GM12891 (cell line): ENCODE measurements around the gene U2AF2.

Experiments used
- POLR2A ChIP-seq: IDR thresholded peaks from 2 replicates; pipeline ENCODE4 v1.6.1; 2011; ENCODE audit warnings: low read depth, low read length, control low read depth
- POLR2AphosphoS5 ChIP-seq: IDR thresholded peaks from 2 replicates; pipeline ENCODE4 v1.6.1; 2011; ENCODE audit warnings: low read depth, low read length, control low read depth
- POU2F2 ChIP-seq: IDR thresholded peaks from 2 replicates; pipeline ENCODE4 v1.6.1; 2011; ENCODE audit warnings: low read depth, mild to moderate bottlenecking, control low read depth, low read length, moderate library complexity
- SPI1 ChIP-seq: IDR thresholded peaks from 2 replicates; pipeline ENCODE4 v1.6.1; 2011; ENCODE audit warnings: low read depth, low read length, control low read depth
- TAF1 ChIP-seq: IDR thresholded peaks from 2 replicates; pipeline ENCODE4 v1.6.1; 2011; ENCODE audit warnings: low read depth, low read length, control low read depth

GRCh38 chr19:55695511-55696290, 40.9 kb downstream of the U2AF2 start:
- TF ChIP-seq POLR2AphosphoS5 (no peak), POLR2A (no peak), TAF1 (no peak), POU2F2 (no peak), SPI1 (no peak)
